Germinal center (tissue), 1 donor: ENCODE measurements around the gene NCS1.
A peak's percentile ranks its signal among the peaks of the same experiment; 100 is the strongest.
"Not testable (repeated sequence)": the region's sequence is repeated elsewhere in the genome, so short reads cannot be mapped to it uniquely, and the experiment has no call there.

Source experiments
- DNase-seq: peaks from one replicate; pipeline ENCODE4 v3.0.0; 2012; ENCODE audit warnings: mixed read lengths, low spot score

NCS1 gene

DNA sequence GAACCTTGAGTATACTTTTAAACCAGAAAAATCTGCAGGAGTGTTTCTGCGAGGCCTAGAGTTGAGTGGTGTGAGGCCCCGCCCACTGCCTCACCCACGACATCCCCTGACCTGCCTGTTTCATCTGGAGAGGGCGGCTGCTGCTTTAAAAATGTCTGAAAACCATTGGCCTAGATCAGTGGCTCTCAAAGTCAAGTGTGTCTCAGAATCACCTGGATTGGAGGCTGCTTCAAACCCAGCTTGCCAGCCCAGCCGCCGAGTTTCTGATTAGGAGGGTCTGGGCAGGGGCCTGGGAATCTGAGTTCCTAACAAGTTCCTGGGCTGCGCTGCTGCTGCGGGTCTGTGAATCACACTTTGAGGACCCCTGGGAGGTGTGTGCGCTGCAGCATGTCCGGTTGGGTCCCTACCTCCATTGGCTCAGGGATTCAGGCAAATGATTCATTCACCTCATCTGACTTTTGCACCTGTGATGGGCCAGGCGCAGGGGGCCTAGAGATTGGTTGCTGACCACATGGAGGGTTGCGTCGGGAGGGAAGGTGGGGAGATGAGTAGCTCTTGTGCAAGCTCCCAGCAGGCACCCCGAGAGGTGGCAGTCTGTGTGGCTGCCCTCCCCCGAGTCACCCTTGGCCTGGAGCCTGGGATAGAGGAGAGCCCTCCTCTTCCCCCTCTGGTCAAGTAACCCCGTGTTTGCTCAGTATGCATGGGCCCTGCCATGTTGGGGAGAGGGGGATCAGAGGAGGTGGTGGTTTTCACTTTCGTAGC, 65.7 kb downstream of the NCS1 start:
- no peak for DNase-seq

DNA sequence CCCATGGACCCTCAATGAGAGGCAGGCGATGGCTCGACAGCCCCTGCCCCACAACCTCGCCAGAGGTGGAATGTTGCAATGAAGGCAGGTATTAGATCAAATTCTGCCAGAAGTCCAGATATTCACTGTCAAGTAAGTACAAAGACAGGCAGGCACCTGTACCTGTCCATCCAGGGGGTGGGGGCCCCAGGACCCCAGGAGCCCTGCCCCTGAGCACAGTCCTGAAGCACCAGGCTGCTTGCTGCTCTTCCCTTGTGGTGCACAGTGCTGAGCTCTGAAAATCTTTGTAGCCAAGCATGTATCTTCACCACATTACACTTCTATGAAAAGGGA, 67.1 kb downstream of the NCS1 start:
- DNase-seq = no peak

DNA sequence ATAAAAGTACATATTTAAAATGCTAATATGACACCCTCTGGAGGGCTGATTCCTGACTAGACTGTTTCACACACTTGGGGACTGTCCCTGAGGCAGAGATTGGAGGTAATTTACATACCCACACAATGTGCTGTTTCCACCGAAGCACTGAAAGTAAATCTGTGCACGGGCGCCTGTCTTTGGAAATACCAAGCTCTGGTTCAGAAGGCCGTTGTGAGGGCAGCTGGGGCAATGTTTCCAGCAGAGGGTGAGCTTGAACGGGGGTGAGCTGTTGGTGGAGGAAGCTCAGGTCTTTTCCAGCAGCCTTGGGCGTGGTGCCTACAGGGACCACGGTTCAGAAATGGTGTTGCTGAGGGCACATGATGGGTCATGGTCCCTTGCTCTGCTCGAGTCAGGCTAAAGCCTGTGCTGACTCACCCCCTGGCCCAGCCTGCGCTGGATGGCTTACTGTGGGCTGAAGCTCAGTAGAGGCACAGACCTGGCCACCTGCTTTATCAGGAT, 67.6 kb downstream of the NCS1 start:
- peak; percentile 28 for DNase-seq

DNA sequence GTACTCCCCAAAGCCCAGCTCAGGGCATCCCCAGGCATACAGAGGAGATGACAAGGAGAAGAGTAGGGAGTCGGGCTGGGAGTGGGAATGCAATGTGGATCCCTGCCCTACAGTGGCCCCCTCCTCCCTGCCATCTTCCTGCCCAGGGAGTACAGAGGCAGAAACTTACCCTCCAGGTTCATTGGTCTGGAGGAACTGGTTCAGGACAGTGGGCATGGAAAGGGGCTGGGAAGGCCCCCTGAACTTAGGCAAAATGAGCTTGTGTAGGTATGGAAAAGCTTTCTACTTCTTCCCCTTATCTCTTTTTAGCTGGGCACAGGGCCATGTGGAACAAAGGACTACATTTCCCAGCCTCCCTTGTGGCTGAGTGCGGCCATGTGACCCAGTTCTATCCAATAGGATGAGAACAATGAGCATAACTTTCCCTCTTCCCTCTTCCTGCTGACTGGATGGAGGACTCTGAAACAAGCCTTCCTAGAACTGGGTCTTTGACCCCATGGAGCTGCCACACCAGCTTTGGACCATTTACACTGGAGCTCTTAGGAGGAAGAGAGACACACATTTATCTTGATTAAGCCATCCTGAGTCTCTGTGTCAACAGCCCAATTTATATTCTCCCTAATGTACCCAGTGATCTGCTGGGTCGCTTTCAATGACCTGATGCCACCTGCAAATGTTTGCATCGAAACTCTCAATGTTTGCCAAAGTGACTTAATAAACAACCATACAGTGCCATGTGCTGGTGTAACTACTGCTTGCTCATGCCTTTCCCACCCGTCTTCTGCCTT, 68.4 kb downstream of the NCS1 start:
- peak; percentile 44 for DNase-seq

DNA sequence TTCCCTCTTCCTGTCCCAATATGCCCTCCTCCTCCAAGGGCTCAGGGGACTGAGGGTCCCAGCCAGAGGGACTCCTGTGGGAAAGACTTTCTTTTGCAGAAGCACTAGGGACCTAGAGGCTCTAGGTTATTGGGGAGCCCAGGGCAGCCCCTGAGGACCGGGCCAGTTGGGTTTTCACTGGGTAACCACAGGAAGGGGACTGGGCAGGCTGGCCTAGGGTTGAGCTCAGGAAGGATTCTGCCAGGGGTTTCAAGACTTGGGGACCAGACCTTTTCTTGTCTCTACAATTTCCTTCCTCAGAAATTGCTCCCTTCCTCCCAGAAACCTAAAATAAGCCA, 69.0 kb downstream of the NCS1 start:
- no peak for DNase-seq

DNA sequence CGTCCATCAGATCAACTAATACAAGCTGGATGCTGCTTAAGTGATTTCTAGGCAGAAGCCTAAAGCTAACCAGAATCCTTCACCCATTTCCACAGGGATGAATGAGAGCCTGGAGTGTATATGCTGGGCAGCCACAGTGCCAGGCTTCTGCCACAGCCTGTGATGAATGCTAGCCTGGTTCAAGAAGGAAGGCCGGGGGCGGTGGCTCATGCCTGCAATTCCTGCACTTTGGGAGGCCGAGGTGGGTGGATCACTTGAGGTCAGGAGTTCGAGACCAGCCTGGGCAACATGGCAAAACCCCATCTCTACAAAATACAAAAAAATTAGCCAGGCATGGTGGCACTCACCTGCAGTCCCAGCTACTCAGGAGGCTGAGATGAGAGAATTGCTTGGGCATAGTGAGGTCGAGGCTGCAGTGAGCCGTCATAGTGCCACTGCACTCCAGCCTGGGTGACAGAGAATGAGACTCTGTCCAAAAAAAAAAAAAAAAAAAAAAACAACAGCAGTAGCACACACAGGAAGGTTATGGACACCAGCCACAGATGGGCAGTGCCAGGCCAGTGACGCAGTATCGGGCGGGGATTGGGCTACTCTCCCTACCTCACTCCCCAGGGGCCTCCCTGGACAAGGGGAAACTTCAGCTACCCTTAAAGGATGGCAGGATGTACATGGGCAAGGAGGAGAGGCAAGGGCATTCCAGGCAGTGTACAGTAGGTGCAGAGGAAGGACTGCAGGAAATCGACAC, 70.2 kb downstream of the NCS1 start:
- DNase-seq = no peak

DNA sequence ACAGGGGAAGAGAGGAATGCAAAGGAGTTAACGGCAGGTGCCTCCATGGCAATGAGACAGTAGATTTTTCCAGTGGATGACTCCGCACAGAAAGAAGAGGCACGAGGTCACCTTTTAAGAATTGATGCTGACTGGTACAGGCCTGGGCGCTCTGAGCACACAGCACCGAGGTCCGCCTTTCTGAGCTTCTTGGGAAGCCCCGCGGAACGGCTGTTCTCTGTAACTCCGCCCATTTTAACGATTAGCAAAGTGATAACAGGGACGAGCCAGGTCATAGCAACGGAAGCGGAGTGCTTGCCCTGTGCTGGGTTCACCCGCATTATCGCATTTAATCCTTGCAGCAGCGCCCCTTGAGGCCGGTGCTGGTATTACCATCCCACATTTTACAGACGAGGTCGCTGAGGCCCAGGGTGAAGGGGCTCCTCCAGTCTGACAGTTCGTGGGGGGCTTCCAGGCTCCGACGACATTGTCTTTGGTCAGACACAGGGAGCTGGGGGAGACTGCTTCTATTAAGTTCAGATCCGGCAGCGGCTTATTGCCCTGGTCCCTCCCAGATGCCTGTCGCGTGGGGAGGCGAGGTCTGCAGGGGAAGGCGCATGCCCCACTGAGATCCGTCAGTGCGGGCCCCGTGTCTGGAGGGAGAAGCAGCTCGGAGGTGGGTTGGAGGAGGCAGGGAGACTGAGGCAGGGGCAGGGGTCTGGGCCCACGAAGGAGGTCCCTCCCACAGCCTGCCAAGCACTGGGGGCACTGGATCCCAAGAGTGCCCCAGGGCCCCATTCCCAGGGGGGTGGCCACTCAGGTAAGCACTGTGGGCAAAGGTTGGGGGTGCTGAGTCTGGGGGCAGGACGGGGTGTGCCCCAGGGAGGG, 71.0 kb downstream of the NCS1 start:
- DNase-seq = peak; percentile 71

DNA sequence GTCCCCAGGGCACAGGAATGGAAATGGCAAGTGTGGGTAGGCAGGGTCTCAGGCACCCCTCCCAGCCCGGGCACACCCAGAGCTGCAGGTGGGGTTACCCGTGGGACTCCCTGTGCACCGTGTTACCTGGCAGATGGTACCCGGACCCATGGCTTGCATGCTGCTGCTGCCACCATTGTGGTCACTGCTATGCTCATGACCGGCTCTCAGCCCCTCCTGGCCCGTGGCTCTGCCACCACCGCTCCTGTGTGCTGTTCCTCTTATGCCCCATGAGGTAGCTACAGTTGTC, 71.6 kb downstream of the NCS1 start:
- no peak for DNase-seq

DNA sequence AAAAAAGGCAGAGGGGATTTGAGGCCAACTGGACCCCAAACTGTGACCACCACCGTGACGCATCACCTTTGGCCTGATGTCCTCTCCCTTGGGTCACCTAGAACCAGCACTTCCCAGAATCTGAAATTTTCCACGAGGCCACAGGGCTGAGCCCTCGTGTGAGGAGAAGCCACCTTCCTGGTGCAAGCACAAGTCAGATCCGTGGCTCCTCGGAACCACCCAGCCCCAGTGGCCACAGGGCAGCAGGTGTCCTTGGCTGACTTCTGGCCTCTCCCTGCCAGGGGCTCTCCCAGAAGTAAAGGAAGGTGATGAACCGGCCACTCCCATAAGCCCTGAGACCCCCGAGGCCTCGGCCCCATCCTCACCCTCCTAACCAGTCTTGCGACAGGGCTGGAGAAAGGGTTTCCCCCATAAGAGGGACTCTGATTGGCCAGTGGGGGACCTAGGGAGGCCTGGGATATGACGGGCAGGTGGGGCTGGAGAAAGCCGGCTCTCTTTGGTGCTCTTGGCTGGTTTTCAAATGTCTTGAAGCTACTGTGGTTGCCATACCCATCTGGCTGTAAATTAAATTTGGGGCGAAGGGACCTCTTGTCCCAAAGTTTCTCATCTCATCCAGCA, 72.5 kb downstream of the NCS1 start:
- DNase-seq = no peak

DNA sequence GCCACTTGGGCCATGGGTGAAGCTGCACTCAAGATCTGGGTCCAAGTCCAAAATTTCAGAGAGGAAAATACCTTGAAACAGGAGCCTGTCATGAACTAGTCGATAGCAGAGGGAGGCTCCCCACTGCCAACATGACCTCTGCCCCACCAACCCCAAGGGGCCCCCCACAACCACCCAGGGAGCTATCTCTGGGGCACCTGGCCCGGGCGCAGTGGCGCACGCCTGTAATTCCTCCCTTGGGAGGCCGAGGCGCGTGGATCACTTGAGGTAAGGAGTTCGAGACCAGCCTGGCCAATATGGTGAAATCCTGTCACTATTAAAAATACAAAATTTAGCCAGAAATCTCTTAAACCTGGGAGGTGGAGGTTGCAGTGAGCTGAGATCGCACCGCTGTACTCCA, 73.3 kb downstream of the NCS1 start:
- no peak for DNase-seq

DNA sequence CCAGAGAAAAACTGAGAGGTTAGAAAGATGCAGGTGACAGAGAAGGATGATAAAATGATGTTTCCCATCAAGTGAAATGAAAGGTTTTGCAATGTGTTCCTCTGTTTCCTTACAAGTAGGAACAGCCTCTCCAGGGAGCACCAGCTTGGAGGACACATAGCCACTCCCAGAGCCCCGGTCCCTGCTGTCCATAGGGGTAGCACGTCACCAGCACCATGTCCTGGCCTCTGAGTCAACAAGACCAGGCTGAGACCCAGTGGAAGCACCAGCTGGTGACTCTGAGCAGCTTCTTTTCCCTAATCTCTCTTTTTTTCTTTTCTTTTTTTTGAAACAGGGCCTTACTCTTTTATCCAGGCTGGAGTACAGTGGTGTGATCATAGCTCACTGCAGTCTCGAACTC, 73.9 kb downstream of the NCS1 start:
- no peak for DNase-seq

DNA sequence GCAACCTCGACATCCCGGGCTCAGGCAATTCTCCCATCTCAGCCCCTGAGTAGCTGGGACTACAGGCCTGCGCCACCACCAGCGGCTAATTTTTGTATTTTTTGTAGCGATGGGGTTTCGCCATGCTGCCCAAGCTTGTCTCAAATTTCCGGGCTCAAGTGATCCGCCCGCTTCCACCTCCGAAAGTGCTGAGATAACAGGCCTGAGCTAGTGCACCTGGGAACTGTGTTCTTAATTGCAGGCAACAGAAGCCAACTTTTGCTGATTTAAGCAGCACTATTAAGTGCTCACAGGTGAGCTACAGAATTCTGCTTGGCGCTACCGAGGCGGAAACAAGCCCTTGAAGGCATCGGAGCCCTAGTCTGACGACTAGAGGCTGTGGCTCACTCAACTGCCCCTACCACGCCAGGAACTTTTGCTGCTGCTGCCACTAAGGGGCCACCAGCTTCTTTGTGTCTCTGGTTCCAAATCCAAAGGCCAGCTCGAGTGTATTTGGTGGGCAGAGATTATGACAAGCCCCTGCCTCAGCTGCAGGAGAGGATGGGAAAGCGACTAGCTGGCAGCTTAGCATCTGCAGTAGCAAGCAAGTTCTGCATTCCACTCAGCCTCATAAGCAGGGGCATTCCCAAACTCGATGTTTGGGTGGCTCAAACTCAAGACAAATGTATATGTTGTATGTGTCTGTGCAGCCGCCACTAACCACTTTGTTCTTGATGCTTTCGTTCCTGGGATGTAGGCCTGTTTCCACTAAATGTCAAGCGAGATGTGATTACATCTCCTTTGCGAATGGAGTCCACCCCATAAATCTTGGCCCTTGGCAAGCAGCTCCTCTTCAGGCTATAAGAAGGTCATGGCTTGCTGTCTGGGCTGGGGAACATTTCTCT, 82.8 kb downstream of the NCS1 start:
- no peak for DNase-seq

DNA sequence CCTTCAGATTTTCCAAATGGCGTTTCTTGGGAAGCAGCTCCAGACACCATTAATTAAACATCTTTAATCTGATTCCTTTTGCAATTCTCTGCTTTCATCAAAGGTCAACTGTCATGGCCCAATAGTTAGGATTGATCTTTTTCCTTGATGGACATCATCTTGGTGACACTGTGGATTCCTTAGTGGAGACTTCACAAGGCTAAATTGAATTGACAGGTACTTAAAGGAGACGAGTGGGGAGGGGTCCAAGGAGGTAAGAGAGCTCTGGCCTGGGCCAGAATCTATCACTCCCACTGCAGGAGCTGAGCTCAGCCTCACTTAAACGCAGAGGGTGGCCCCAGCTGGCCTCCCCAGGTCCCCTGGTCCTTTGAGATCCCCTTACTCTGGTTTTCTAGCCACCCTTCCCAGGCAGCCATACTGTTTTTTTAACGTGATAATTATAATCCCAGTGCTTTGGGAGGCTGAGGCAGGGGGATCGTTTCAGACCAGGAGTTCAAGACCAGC, 83.5 kb downstream of the NCS1 start:
- DNase-seq = no peak

DNA sequence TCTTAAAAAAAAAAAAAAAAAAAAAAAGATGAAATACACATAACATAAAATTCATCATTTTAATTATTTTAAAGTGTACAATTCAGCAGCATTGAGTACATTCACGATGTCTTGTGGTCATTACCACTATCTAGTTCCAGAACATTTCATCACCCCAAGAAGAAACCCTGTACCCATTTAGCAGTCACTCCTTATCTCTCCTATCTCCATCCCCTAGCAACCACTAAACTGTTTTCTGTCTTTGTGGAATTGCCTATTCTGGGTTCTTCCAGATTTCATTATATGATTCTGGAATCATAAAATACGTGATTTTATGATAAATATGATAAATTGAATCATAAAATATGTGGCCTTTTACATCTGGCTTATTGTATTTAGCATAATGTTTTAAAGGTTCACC, 84.4 kb downstream of the NCS1 start:
- no peak for DNase-seq

DNA sequence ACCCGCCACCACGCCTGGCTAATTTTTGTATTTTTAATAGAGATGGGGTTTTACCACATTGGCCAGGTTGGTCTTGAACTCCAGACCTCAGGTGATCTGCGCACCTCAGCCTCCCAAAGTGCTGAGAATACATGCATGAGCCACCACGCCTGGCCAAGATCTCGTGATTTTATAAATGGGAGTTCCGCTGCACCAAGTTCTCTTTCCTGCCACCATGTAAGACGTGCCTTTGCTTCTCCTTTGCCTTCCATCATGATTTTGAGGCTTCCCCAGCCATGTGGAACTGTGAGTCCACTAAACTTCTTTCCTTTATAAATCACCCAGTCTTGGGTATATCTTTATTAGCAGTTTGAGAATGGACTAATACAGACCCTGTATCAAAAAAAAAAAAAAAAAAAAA, 85.9 kb downstream of the NCS1 start:
- not testable (repeated sequence) for DNase-seq

DNA sequence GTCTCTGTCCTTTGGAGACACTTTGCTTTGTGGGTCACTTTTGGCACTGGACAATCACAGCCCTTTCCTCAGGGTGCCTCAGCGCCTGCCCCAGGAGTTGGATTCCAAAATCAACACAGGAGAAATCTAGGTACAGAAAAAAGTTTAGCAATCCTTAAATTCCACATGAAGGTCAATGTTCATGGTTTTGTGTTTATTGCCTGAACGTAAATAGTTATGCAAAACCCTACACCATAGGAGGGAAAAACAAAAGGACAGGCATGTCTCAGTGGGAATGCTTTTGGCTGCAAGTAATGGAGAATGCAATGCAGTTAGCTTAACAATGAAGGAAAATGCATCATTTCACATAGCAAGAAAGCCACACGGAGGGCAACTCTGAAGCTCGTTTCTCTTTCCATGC, 86.8 kb downstream of the NCS1 start:
- DNase-seq = no peak

DNA sequence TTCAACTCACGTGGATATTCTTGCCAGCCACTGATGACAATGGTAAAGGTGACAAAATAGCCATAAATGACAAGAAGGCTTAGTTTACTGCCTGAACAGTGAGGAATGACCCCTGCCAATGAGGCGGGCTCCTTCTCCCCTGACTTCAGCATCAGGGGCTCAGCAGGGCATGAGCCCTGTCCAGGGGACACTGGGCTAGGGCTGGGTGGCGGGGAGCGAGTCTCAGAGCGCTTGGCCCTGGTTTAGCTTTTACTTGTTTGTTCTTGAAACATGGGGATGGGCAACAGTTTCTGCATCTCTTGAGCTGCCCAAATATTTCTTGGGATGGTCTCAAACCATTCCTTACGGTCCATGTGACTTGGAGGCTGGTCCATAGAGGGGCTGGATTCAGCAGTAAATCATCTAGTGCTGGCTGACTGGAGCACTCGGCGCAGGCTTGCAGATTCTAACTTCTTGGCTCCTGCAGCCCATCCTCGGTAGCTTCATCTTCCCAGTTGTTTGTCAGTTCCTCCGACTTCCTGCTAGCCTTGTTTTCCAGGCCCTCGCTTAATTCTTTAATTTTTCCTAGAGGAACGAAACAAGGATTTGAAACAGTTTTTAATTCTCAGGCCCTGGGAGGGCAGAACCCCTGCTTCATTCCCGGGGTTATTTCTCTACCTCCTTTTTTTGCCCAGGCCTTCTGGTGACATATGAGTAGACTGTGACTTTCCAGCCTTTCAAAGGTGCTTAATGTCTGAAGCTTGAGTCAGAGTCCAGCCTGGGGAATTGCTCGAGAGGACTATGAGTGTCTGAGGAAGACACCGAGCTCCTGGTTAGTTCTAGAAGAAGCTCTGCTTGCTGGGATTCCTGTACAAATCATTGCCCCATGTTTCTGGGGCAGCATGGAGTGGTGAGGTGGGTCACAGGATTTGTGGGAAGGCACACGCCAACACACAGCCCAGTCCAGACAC, 88.9 kb downstream of the NCS1 start:
- DNase-seq = no peak

DNA sequence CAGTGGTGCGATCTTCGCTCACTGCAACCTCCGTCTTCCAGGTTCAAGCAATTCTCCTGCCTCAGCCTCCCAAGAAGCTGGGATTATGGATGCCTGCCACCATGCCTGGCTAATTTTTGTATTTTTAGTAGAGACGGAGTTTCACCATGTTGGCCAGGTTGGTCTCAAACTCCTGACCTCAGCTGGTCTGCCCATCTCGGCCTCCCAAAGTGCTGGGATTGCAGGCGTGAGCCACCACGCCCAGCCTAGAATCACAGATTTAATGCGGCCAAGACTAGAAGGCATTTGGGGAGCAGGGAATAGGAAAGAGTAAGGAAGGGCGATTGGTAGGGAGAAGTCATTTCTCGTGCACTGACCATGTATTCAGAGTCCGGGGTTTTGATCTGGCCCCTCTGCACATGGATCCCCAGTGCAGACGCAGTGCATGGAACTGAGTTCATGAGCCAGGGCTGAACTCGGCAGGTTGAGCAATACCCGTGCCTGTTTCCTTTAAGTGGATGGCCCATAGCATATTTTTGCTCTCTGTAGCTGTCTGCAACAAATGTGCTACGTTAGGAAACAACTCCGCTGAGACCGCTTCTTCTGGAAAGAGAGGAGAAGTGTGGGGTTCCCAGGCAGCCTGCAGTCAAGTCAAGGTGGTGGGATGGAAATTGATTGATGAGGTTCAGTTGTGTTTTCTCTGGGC, 90.0 kb downstream of the NCS1 start:
- no peak for DNase-seq

DNA sequence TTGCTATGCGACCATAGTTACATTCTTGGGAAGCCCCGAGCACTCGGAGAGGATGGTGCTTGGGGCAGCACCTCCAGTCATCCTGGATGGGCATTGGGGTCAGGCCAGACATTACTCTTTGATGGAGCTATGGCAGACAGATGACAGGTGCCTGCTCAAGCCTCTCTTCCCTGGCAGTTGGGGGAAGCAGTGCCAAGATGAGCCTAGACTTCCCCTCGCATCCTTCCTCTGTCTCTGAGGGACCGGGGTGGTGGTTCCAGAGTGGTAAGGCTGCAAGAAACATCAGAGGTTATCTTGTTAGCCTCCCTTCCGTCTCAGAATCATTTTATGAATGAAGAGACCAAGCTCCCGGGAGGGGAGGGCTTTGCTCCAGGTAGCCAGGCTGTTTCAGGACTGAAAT, 90.6 kb downstream of the NCS1 start:
- no peak for DNase-seq
